AG04450 (cell line): ENCODE measurements around the gene UCK2. TPM values are rescaled to one million over a fixed set of nuclear protein-coding genes. Genes with fewer than 3 reads are reported as not detected.

Experiments used
- CTCF ChIA-PET: fragments of 300-600, 350-600 bp; formaldehyde crosslinking; extraction: SDS; loops from one replicate; lab custom pipeline; 2022; ENCODE audit warnings: antibody characterized with exemption, inconsistent platforms; lab: Charles Lee
- POLR2A ChIA-PET: fragments of 350-600 bp; formaldehyde crosslinking; extraction: SDS; loops from one replicate; lab custom pipeline; 2021; ENCODE audit warnings: antibody characterized with exemption, inconsistent platforms; lab: Yijun Ruan, JAX
- DNase-seq: peaks from one replicate; pipeline ENCODE4 v3.0.0-alpha.2; 2011; ENCODE audit warnings: low read depth, low spot score
- H3K27ac ChIP-seq: one replicate; pipeline ENCODE4 v1.5.1; 2012; ENCODE audit warnings: low read depth, low read length, control low read depth
- H3K27me3 ChIP-seq: one replicate; pipeline ENCODE4 v1.6.0; 2012; ENCODE audit warnings: low read length; ENCODE audit not compliant: control insufficient read depth, insufficient read depth
- H3K4me3 ChIP-seq: 2 replicates; pipeline ENCODE4 v1.5.1; 2011; ENCODE audit warnings: mild to moderate bottlenecking, low read depth, low read length, control low read depth
- H3K9me3 ChIP-seq: 2 replicates; pipeline ENCODE4 v1.5.1; 2012; ENCODE audit warnings: low read length; ENCODE audit not compliant: control insufficient read depth, insufficient read depth
- CTCF ChIP-seq: IDR thresholded peaks from 2 replicates; pipeline ENCODE4 v1.5.1; 2011; ENCODE audit warnings: low read depth, low read length, control low read depth, inconsistent platforms
- polyA plus RNA-seq: library from polyadenylated mRNA; depleted of rRNA; stranded (reverse); fragments of >200 nt; gene quantifications from 2 replicates; pipeline ENCODE4 v1.2.3, GENCODE V29; 2011

Gene UCK2
- polyA plus RNA-seq, 1 experiment: 52.7 TPM

- CTCF ChIA-PET: no interaction called here
These were observed 111.4 kb downstream of the UCK2 start for GRCh38 chr1:165938844-165939243.

DNA sequence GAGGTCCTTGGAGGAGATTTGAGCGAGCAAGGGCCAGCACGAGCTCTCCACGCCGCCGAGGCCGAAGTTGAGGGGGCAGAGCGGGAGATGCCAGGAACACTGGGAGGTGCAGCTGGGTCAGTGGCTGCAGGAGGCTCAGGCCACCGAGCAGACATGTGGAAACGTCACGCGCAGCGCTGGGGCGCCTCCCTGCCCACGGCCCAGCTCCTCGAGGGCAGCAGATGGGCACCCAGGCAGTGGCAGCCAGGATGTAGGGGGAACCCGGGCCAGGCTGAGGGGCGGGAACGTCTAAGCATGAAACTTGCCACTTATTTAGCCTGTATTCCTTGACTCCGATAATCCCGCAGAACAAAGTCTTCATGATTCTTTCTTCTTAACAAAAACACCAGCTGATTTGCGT, 114.1 kb downstream of the UCK2 start:
- Histone ChIP-seq H3K27me3 (no peaks in the 10 kb centered on the region), H3K9me3 (no peaks in the 10 kb centered on the region; the same call in 1 of the 2 replicates), H3K27ac (no peak overlapping the region), H3K4me3 (no peak overlapping the region)
- POLR2A ChIA-PET: no interaction called here
- TF ChIP-seq CTCF: no peak
- CTCF ChIA-PET: interaction anchor here (2.0 kb wide), 1 partner anchor 17 kb away, joined by 6 read pairs; no protein-coding TSS in a partner anchor
- no peak for DNase-seq

More at GRCh38 chr1:165938844-165939243, 111.4 kb downstream of the UCK2 start:
- no peak for DNase-seq
- Histone ChIP-seq H3K27ac (no peak overlapping the region), H3K4me3 (no peak overlapping the region), H3K9me3 (no peaks in the 10 kb centered on the region; the same call in 1 of the 2 replicates), H3K27me3 (peaks cover 2% of the 10 kb centered on the region)
- POLR2A ChIA-PET: no interaction called here
- no peak for TF ChIP-seq CTCF

- TF ChIP-seq CTCF: no peak
- DNase-seq: no peak
- POLR2A ChIA-PET: no interaction called here
- CTCF ChIA-PET: interaction anchor here (0.9 to 2.0 kb wide), 2 partner anchors 14 to 17 kb away, joined by 3 to 6 read pairs; no protein-coding TSS in a partner anchor
- Histone ChIP-seq H3K27me3 (no peaks in the 10 kb centered on the region), H3K9me3 (no peaks in the 10 kb centered on the region; the same call in 1 of the 2 replicates), H3K27ac (no peak overlapping the region), H3K4me3 (no peak overlapping the region)
These were observed 114.6 kb downstream of the UCK2 start for GRCh38 chr1:165942062-165942461.

GRCh38 chr1:165942927-165943597, 115.6 kb downstream of the UCK2 start:
- DNase-seq: no peak
- no peaks in the 10 kb centered on the region; the same call in 1 of the 2 replicates for H3K9me3 ChIP-seq
- ChIA-PET CTCF (interaction anchor here (0.7 to 2.0 kb wide), 3 partner anchors 15 to 227 kb away, joined by 3 to 6 read pairs (median 3); no protein-coding TSS in a partner anchor), POLR2A (no interaction called here)
- H3K27ac ChIP-seq: no peak overlapping the region
- no peak for TF ChIP-seq CTCF
- no peaks in the 10 kb centered on the region for H3K27me3 ChIP-seq
- no peak overlapping the region for H3K4me3 ChIP-seq

- TF ChIP-seq CTCF: no peak
- Histone ChIP-seq H3K9me3 (no peaks in the 10 kb centered on the region; the same call in 1 of the 2 replicates), H3K4me3 (no peak overlapping the region), H3K27ac (no peak overlapping the region), H3K27me3 (peaks cover 3% of the 10 kb centered on the region)
- no peak for DNase-seq
- ChIA-PET CTCF (interaction anchor here (0.6 kb wide), 1 partner anchor 152 kb away, joined by 3 read pairs; no protein-coding TSS in a partner anchor), POLR2A (no interaction called here)
These were observed 118.5 kb downstream of the UCK2 start for GRCh38 chr1:165945911-165946310.
